NCI-H446 treated with DMSO at 0.1 percent for 48 hours (cell line): ENCODE results near the gene FBN1.

Source experiments
- DNase-seq: peaks from one replicate; lab custom pipeline; 2025; lab: John Stamatoyannopoulos, UW

FBN1 gene

GRCh38 chr15:48396020-48396419 is 249.5 kb downstream of the FBN1 start:
- DNase-seq: no peak

GRCh38 chr15:48395521-48396011 is 249.9 kb downstream of the FBN1 start:
- DNase-seq: no peak

DNA sequence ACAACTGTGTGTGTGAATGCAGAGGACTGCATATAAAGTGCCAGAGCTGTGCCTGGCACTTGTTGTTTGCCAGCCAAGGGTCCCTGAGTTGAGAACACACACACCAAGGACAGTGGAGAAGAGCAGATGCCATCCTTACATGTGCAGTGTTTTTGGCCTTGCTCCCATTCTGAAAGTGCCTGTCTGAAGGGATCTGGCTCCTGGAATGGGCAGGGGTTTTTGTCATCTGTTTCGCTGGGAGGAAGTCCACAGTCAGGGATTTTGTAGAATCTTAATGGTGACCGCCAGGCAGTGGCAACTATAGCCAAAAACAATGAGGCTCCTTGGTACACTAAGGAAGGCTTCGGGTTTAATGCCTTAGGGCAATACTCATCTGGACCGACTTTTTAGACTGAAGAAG is 250.5 kb downstream of the FBN1 start:
- peak; percentile 44 for DNase-seq

- peak; percentile 87 for DNase-seq
Observed at GRCh38 chr15:48393645-48394506, 251.6 kb downstream of the FBN1 start.

GRCh38 chr15:48392356-48392755 is 253.2 kb downstream of the FBN1 start:
- DNase-seq: no peak

- no peak for DNase-seq
Observed at GRCh38 chr15:48391950-48392349, 253.6 kb downstream of the FBN1 start.

DNA sequence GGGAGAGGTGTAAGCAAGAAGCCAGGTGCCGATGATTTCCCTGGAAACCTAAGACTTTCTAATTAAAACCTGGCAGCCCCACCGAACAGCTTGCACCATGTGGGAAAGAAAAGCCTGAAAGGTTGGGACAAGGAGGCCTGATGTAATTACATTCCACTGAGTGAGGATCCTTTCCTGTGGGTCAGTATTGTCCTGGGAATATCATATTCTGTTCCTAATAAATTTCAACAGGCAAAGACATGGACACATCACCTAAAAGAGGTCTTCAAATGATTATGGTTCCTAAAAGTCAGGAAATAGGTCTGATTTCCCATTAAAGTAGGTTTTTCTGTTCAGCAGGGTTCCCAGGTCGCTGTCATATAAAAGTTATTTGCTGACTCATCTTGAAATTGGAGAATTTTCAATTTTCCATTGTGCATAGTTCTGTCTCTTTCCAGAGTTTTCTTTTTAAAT is 255.8 kb downstream of the FBN1 start:
- no peak for DNase-seq

DNA sequence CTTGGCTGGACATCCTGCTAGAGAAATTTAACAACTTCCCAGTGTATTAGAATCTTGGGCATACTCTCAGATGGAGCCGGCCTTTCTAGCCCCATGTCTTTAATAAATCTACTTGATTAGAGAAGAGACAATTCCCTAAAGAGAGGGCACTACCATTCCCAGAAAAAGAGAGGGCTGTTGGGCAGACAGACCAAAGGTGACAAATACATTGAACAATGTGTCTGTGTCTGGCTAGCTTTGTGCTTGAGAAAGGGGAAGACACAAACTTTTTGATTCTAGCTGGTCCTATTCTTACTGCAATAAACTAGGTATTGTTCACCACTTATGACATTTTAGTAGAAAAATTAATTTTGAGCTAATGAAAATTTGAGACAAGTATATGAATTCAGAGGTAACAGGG is 256.6 kb downstream of the FBN1 start:
- no peak for DNase-seq

DNA sequence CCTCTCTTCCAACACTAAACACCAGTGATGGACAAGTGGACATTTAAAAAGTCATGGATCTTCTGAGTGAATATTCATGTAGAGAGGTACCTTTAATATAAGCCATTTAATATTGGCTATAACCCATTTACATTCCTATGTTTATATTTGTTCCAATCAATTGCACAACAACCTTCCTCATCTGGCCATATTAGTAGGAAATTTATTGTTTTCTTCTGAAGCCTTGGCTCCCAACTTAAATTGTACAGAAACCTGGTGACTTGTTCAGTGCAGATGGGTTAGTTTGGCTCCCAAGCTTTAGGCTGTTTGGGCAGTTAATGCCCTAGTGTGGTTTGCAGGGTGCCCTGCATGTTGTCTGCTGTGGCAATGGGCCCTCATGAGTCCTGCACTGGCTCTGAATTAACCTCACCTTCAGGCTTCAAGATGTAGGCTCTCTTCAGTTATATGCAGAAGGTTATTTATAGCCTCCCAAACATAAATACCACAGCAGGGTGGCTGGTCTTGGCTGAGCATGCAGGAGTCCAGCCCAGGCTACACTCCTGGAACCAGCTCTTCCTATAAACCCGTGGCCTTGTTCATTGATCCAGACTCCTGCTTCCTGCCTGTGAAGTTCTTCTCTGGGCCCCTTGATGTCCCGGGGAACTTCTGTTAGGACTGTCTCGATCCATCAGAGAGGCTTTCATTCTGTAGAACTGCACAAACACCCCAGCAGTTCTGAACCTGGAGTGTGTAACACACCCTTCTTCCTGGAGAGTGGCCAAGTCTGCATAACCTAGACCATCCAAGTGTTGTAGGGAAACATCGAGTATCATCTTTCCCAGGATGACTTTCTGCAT is 257.3 kb downstream of the FBN1 start:
- DNase-seq: peak; percentile 57

- DNase-seq: no peak
Observed at GRCh38 chr15:48385031-48385830, 260.3 kb downstream of the FBN1 start.

GRCh38 chr15:48384616-48385015 is 260.9 kb downstream of the FBN1 start:
- no peak for DNase-seq

- no peak for DNase-seq
Observed at GRCh38 chr15:48383031-48383430, 262.5 kb downstream of the FBN1 start.

- no peak for DNase-seq
Observed at GRCh38 chr15:48381861-48382260, 263.6 kb downstream of the FBN1 start.

DNA sequence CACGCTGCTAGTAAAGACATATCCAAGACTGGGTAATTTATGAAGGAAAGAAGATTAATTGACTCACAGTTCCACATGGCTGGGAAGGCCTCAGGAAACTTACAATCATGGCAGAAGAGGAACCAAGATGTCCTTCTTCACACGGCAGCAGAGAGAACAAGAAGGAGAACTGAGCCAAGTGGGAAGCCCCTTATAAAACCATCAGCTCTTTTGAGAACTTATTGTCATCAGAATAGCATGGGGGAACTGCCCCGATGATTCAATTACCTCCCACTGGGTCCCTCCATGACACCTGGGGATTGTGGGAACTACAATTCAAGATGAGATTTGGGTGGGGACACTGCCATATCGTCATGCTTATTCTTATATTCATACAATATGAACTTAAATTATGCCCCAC is 265.3 kb downstream of the FBN1 start:
- DNase-seq: no peak

- no peak for DNase-seq
Observed at GRCh38 chr15:48375767-48376166, 269.7 kb downstream of the FBN1 start.

- DNase-seq: no peak
Observed at GRCh38 chr15:48374472-48374871, 271.0 kb downstream of the FBN1 start.

DNA sequence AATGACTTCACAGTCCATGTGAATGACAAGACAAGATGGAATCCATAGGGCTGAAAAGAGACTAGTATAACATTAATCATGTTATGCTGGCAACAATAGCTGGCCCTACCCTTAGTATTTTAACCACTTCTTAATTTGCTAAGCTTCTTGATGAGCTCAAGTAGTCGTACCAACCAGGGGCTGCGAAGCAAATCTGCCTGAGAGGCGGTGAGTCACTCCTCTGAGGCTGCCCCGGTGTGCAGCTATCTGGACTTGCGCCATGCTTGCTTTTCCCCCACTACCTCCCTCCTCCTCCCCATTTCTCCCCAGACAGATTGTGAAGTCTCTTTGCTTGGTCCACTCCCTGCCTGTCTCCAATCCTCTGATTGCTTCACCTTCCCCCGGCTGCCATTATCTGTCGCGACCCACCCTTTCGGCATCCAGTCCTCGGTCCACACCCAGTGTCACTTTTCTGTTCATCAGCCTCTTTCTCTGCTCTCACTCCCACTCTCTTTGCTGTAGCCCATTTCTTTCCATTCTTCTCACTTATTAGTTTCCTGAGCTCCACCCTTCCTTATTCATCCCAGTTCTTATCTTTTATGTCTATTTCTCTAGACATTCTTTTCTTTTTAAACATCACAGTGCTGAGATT is 271.6 kb downstream of the FBN1 start:
- no peak for DNase-seq

DNA sequence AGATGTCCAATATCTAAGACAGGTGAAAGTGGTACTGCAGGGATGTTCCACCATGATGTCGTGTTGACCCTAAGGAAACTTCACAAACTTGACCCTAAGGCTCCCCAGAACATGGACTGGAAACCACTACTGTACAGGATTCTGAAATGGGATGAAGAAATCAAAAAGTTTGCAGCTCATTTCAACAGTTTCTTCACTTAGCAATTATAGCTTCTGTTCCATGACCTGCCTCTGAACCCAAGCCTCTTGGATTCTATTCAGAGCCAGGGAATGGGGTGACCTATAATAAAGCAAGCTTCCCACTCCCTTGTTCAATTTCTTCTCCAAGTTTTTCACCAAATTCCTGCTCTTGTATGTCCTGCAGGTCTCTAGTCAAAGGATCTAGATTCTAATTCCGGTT is 273.5 kb downstream of the FBN1 start:
- no peak for DNase-seq

- DNase-seq: no peak
Observed at GRCh38 chr15:48371550-48371949, 274.0 kb downstream of the FBN1 start.

DNA sequence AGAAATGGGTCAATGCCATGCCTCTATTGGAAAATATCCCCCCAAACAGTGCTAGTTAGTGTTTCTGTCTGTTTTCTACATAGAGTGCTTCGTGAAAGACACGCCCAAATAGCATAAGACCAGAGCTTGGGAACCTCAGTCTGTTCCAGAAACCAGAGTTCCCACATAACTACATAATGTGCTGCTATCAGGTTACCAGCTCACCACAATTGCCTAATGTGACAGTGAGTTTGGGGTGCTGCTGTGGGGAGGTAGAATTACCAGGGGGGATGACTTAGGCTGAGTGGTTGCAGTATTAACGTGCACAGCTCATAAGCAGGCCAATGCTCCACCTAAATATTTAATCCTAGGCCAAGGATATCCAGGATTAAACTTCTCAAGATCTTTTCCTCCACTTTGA is 275.0 kb downstream of the FBN1 start:
- DNase-seq: no peak

DNA sequence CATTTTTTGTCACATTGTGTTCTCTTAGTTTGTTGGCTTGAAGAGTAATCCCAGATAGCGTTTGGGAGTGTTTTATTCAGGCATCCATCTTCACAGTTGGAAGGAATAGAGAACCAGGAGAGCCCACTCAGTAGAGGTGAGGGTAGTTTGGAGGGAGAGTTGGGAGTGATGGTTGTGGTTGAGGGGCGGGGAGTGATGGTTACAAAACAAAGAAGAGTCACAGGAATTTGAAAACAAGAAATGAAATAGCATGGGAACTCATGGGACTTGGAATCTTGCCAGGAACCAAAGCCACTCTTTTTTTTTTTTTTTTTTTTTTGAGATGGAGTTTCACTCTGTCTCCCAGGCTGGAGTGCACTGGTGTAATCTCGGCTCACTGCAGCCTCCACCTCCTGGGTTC is 278.0 kb downstream of the FBN1 start:
- DNase-seq: no peak
